ENCODE results near the gene PRKX. TPM values are rescaled to one million over a fixed set of nuclear protein-coding genes. Genes with fewer than 3 reads are reported as not detected.

PRKX gene
- total RNA-seq, 3 donors from 2014 or later (not counting 1 experiment from before 2014, with no cell fraction given): 44.9 to 131 (median 97.6) TPM

- no peaks in the 10 kb centered on the region for H3K9me3 ChIP-seq (ENCODE audit: control insufficient read depth, insufficient read depth, low read length)
- TF ChIP-seq CTCF (IDR thresholded peaks at IDR 0.05): no peak
- H3K27ac Mint-ChIP-seq: no peak overlapping the region
- 100% methylated on average over 3 of the region's 4 CpGs for WGBS (ENCODE audit: insufficient coverage)
- H3K4me1 Mint-ChIP-seq: no peaks in the 10 kb centered on the region
- H3K4me3 Mint-ChIP-seq: no peak overlapping the region
- no peak overlapping the region for H3K27ac ChIP-seq (ENCODE audit: low read length)
- H3K27me3 Mint-ChIP-seq (ENCODE audit: low read depth in 2 of 2): no peaks in the 10 kb centered on the region
- H3K36me3 ChIP-seq (ENCODE audit: control insufficient read depth, insufficient read depth, low read length): peaks cover 8% of the 10 kb centered on the region
- intact Hi-C loops (cut with micrococcal nuclease): no loop called here
- no peaks in the 10 kb centered on the region for H3K4me1 ChIP-seq (ENCODE audit: control insufficient read depth, insufficient read depth, low read length)
- no peak overlapping the region for H3K4me3 ChIP-seq (ENCODE audit: low read length)
- ATAC-seq: no peak
- no peaks in the 10 kb centered on the region for H3K27me3 ChIP-seq (ENCODE audit: control insufficient read depth, insufficient read depth, low read length)
- no peak for DNase-seq
- H3K9me3 Mint-ChIP-seq: no peaks in the 10 kb centered on the region
- peaks cover 21% of the 10 kb centered on the region for H3K36me3 Mint-ChIP-seq
These were observed 103.6 kb downstream of the PRKX start for GRCh38 chrX:3609810-3610209.

GRCh38 chrX:3603026-3603661 is 110.3 kb downstream of the PRKX start:
- 97% methylated on average over 8 of the region's 10 CpGs for WGBS (ENCODE audit: insufficient coverage)
- Mint-ChIP-seq H3K4me3 (no peak overlapping the region), H3K27ac (no peak overlapping the region)

GRCh38 chrX:3599802-3600430 is 113.5 kb downstream of the PRKX start:
- Mint-ChIP-seq H3K27me3 (ENCODE audit: low read depth in 2 of 2) (no peaks in the 10 kb centered on the region), H3K36me3 (no peaks in the 10 kb centered on the region), H3K9me3 (peaks cover 0 to 4% of the 10 kb centered on the region in 2 donors), H3K4me1 (no peaks in the 10 kb centered on the region), H3K27ac (no peak overlapping the region), H3K4me3 (no peak overlapping the region)
- no peak for TF ChIP-seq CTCF (IDR thresholded peaks at IDR 0.05)
- Histone ChIP-seq H3K9me3 (ENCODE audit: control insufficient read depth, insufficient read depth, low read length) (no peaks in the 10 kb centered on the region), H3K4me3 (ENCODE audit: low read length) (no peak overlapping the region), H3K27ac (ENCODE audit: low read length) (no peak overlapping the region), H3K4me1 (ENCODE audit: control insufficient read depth, insufficient read depth, low read length) (no peaks in the 10 kb centered on the region), H3K36me3 (ENCODE audit: control insufficient read depth, insufficient read depth, low read length) (no peaks in the 10 kb centered on the region), H3K27me3 (ENCODE audit: control insufficient read depth, insufficient read depth, low read length) (no peaks in the 10 kb centered on the region)
- WGBS (ENCODE audit: insufficient coverage): 98% methylated on average over 6 of the region's 7 CpGs
- ATAC-seq (no peak), DNase-seq (no peak)
- intact Hi-C loops (cut with micrococcal nuclease): no loop called here

More at GRCh38 chrX:3603026-3603661, 110.3 kb downstream of the PRKX start:
- Mint-ChIP-seq H3K36me3 (peaks cover 3% of the 10 kb centered on the region), H3K27me3 (ENCODE audit: low read depth in 2 of 2) (no peaks in the 10 kb centered on the region), H3K9me3 (peaks cover 0 to under 1% of the 10 kb centered on the region in 2 donors), H3K4me1 (no peaks in the 10 kb centered on the region)
- no peak overlapping the region for H3K27ac ChIP-seq (ENCODE audit: low read length)
- no peaks in the 10 kb centered on the region for H3K27me3 ChIP-seq (ENCODE audit: control insufficient read depth, insufficient read depth, low read length)
- no peak overlapping the region for H3K4me3 ChIP-seq (ENCODE audit: low read length)
- H3K9me3 ChIP-seq (ENCODE audit: control insufficient read depth, insufficient read depth, low read length): no peaks in the 10 kb centered on the region
- no peak for DNase-seq
- no peaks in the 10 kb centered on the region for H3K36me3 ChIP-seq (ENCODE audit: control insufficient read depth, insufficient read depth, low read length)
- intact Hi-C loops (cut with micrococcal nuclease): no loop called here
- TF ChIP-seq CTCF (IDR thresholded peaks at IDR 0.05): no peak
- no peak for ATAC-seq
- no peaks in the 10 kb centered on the region for H3K4me1 ChIP-seq (ENCODE audit: control insufficient read depth, insufficient read depth, low read length)
